Muscle layer of colon (tissue), 2 donors: Measurements from ENCODE around the gene FABP1.

ENCODE experiments used
- H3K27ac ChIP-seq: one replicate; pipeline ENCODE4 v1.7.0; 2013; ENCODE audit warnings: low read depth, mild to moderate bottlenecking, low read length, moderate library complexity
- H3K27me3 ChIP-seq, 2 donors: one replicate each; pipeline ENCODE4 v1.7.0; 2013; ENCODE audit warnings: low read length in 2 of 2, mild to moderate bottlenecking in 2 of 2; ENCODE audit not compliant: insufficient read depth in 2 of 2, control insufficient read depth in 1 of 2
- H3K36me3 ChIP-seq: one replicate; pipeline ENCODE4 v1.7.0; 2013; ENCODE audit warnings: mild to moderate bottlenecking, low read length; ENCODE audit not compliant: insufficient read depth
- H3K4me1 ChIP-seq: one replicate; pipeline ENCODE4 v1.7.0; 2013; ENCODE audit warnings: mild to moderate bottlenecking, low read length; ENCODE audit not compliant: insufficient read depth
- H3K4me3 ChIP-seq, 2 donors: one replicate each; pipeline ENCODE4 v1.7.0; 2013; ENCODE audit warnings: low read length in 2 of 2, low read depth in 1 of 2, mild to moderate bottlenecking in 1 of 2, moderate library complexity in 1 of 2
- H3K9ac ChIP-seq: one replicate; pipeline ENCODE4 v1.7.0; 2013; ENCODE audit warnings: low read length
- H3K9me3 ChIP-seq: one replicate; pipeline ENCODE4 v1.7.0; 2013; ENCODE audit warnings: mild to moderate bottlenecking, low read length
- donor health status: abdominal sarcoma.
- donor health status: Adenocarcinoma of cecum.

FABP1 gene

DNA sequence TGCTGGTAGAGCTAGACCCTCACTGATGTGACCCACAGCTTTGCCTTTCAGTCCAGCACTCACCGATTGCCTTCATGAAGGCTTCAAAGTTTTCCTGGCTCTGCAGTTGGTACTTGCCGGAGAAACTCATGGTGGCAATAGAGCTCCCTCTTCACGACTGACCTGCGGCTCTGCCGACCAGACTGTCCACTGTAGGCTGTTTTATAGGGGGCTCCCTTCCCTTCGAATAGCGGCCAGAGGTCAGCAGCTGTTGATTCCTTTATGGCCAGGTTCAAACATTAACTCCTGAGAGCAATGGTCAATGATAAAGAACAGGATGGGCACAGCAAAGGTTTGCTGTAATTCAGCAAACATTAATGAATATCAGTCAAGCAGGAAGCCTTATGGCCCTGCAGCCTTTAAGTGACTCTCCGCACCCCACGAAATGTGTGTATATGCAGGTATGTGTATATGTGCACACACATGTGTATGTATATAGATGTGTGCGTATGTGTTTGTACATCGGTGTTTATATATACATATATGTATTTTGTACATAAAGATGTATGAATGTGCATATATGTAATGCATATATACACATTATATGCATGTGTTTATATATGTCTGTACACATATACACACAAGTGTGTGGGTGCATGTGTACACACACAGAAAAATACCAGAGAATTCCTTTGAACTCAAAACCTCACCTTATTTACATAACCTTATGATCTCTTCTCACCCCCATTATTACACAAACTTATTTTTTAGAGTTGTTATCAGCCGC, at the start of gene FABP1:
TSS of gene FABP1 (minus strand) at position 175 of the 766 bp plus-strand sequence. CDS start at position 130, 45 bp downstream.
- Histone ChIP-seq H3K27ac (no peak within 1 kb of the TSS), H3K9ac (no peak within 1 kb of the TSS), H3K27me3 (no peaks in the 10 kb centered on the region), H3K36me3 (no peaks in the 10 kb centered on the region), H3K4me1 (no peaks in the 10 kb centered on the region), H3K9me3 (no peaks in the 10 kb centered on the region), H3K4me3 (no peak within 1 kb of the TSS)

GRCh38 chr2:88177556-88177955, 49.7 kb upstream of the FABP1 start:
- H3K27me3 ChIP-seq, result no peaks in the 10 kb centered on the region
- no peak overlapping the region for H3K27ac ChIP-seq
- H3K9me3 ChIP-seq, result no peaks in the 10 kb centered on the region
- no peak overlapping the region for H3K4me3 ChIP-seq
- H3K9ac ChIP-seq, result no peak overlapping the region
- H3K4me1 ChIP-seq, result no peaks in the 10 kb centered on the region
- H3K36me3 ChIP-seq, result no peaks in the 10 kb centered on the region

- Histone ChIP-seq H3K27ac (no peak overlapping the region), H3K9me3 (no peaks in the 10 kb centered on the region), H3K27me3 (no peaks in the 10 kb centered on the region), H3K4me1 (no peaks in the 10 kb centered on the region), H3K4me3 (no peak overlapping the region), H3K36me3 (no peaks in the 10 kb centered on the region), H3K9ac (no peak overlapping the region)
These were observed 48.6 kb upstream of the FABP1 start for GRCh38 chr2:88176352-88176984.

GRCh38 chr2:88172882-88173281, 45.0 kb upstream of the FABP1 start:
- Histone ChIP-seq H3K9ac (no peak overlapping the region), H3K27ac (no peak overlapping the region), H3K4me3 (no peak overlapping the region), H3K36me3 (no peaks in the 10 kb centered on the region), H3K27me3 (no peaks in the 10 kb centered on the region), H3K9me3 (no peaks in the 10 kb centered on the region), H3K4me1 (no peaks in the 10 kb centered on the region)

- H3K9me3 ChIP-seq, result no peaks in the 10 kb centered on the region
- no peak overlapping the region for H3K27ac ChIP-seq
- H3K4me1 ChIP-seq, result no peaks in the 10 kb centered on the region
These were observed 44.1 kb upstream of the FABP1 start for GRCh38 chr2:88171966-88172365.

DNA sequence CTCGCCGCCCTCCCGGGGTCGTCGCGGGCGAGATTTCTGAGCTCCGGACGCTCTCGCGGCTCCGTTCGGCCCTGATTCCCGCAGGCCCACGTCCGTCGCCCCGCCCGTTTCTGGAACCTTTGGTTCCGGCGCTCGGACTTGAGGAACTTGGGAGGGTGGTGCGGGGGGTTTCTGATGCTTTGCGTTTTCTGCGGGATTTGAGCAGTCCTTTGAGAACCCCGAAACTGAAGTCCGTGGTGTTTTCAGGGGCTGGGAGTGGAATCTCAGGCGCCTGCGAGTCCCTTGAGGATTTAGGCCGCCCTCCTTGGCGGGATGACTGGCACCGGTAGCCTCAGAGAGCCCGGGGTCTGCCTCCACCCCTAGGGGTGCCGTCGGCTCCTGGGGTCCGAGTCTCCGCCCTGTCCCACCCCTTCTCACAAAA, 42.6 kb upstream of the FABP1 start:
- peak overlapping the region; percentile 39 to 68 for H3K4me3 ChIP-seq
- peak overlapping the region; percentile 81 for H3K27ac ChIP-seq
- no peaks in the 10 kb centered on the region for H3K36me3 ChIP-seq
- H3K4me1 ChIP-seq, result no peaks in the 10 kb centered on the region
- H3K27me3 ChIP-seq, result no peaks in the 10 kb centered on the region
- H3K9ac ChIP-seq, result peak overlapping the region; percentile 56
- H3K9me3 ChIP-seq, result no peaks in the 10 kb centered on the region

More at GRCh38 chr2:88171966-88172365, 44.1 kb upstream of the FABP1 start:
- Histone ChIP-seq H3K36me3 (no peaks in the 10 kb centered on the region), H3K4me3 (no peak overlapping the region), H3K9ac (no peak overlapping the region), H3K27me3 (no peaks in the 10 kb centered on the region)

DNA sequence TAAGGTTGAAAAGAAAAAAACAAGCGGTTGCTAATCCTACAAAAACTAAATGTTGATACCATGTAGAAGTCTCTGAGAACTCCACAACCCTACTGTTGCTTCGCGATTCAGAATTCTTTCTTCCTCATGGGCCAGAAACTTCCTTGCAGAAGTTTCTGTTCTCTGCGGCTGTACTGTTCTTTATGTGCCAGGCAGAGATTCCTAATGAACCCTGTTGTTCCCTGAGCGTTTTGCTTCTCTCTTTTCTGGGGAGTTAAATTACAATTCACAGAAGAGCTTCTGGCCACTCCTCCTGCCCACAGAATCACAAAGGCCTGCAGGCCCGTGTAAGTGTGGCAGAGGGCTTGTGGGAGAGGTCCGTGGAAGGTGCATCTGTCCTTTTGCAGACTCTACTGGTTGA, 40.5 kb upstream of the FABP1 start:
- Histone ChIP-seq H3K9me3 (no peaks in the 10 kb centered on the region), H3K4me3 (no peak overlapping the region), H3K27ac (no peak overlapping the region), H3K36me3 (no peaks in the 10 kb centered on the region), H3K4me1 (no peaks in the 10 kb centered on the region), H3K27me3 (no peaks in the 10 kb centered on the region), H3K9ac (no peak overlapping the region)

- no peak overlapping the region for H3K9ac ChIP-seq
- no peaks in the 10 kb centered on the region for H3K36me3 ChIP-seq
- H3K27ac ChIP-seq, result no peak overlapping the region
- H3K4me3 ChIP-seq, result no peak overlapping the region
- H3K27me3 ChIP-seq, result no peaks in the 10 kb centered on the region
- H3K9me3 ChIP-seq, result no peaks in the 10 kb centered on the region
- H3K4me1 ChIP-seq, result no peaks in the 10 kb centered on the region
These were observed 39.9 kb upstream of the FABP1 start for GRCh38 chr2:88167740-88168139.

DNA sequence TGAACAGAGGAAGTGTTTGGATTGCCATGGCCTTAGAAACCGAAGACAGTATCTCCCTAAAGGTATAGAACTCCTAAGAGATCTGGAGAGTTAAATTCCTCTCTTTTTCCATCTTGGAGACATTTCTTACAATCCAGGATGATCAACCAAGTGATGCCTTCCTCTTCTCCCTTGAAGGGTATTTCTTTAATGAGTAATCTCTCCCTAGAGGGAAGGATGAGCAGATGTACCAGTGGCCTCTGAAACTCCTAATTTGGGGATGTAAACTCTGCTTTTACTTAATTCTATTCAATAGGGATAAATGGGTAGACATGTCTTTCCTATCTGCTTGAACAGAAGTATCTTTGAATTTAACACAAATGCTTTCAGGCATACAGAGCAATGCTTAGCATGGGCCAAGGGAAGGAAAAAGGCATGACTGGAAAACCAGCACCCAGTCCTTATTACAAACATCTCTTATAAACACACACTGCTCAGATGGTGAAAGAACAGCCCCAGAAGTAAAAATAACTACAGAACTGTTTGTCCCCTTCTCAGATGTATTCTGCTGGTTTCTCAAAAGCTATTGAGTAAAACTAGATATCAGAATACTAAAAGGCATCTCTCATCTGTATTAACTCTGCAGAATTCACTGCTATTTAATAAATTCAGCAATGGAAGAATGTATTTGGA, 37.6 kb upstream of the FABP1 start:
- Histone ChIP-seq H3K4me1 (no peaks in the 10 kb centered on the region), H3K9ac (no peak overlapping the region), H3K4me3 (no peak overlapping the region), H3K9me3 (no peaks in the 10 kb centered on the region), H3K36me3 (no peaks in the 10 kb centered on the region), H3K27me3 (no peaks in the 10 kb centered on the region), H3K27ac (no peak overlapping the region)

GRCh38 chr2:88161446-88162244, 33.8 kb upstream of the FABP1 start:
- Histone ChIP-seq H3K9ac (no peak overlapping the region), H3K4me1 (no peaks in the 10 kb centered on the region), H3K9me3 (no peaks in the 10 kb centered on the region), H3K36me3 (no peaks in the 10 kb centered on the region), H3K27me3 (no peaks in the 10 kb centered on the region), H3K4me3 (no peak overlapping the region), H3K27ac (no peak overlapping the region)

DNA sequence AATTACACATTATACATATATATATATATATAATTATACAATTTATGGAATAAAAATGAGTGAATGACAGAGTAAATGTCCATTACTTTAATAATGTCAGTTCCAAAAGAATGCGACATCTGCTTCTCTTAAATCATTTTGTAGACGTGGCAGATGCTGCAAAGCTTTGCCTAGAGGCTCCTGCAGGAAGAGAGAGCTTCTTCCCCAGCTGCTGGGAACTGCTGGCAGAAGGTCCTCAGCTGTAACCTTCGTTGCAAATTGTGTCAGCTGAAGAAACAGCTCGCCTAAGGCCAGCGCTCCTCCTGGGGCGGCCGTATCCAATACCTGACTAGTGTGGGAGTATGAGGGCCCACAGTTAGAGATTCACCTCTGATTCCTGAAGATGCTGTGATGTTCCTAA, 32.7 kb upstream of the FABP1 start:
- no peaks in the 10 kb centered on the region for H3K36me3 ChIP-seq
- H3K4me3 ChIP-seq, result no peak overlapping the region
- H3K9ac ChIP-seq, result no peak overlapping the region
- H3K9me3 ChIP-seq, result no peaks in the 10 kb centered on the region
- H3K4me1 ChIP-seq, result no peaks in the 10 kb centered on the region
- no peaks in the 10 kb centered on the region for H3K27me3 ChIP-seq
- H3K27ac ChIP-seq, result no peak overlapping the region
